GM13977 (cell line): ENCODE data around the gene MRPS15.

Experiments
- DNase-seq: peaks from one replicate; pipeline ENCODE4 v3.0.0; 2012; ENCODE audit warnings: low spot score
- in situ Hi-C: fragments of 300-500 bp; cut with MboI; formaldehyde crosslinking; loops from one replicate; pipeline ENCODE4 v1.12.0; 2022; ENCODE audit warnings: low sequenced_read_pairs, low pct_unique_long_range_greater_than_20kb, mixed read lengths, inconsistent platforms; ENCODE audit not compliant: unreplicated experiment
- TF ChIP-seq, protein P1 (sequence below): IDR thresholded peaks from 2 replicates; pipeline ENCODE4 v1.5.1; 2012; ENCODE audit warnings: mild to moderate bottlenecking, control low read depth; ENCODE audit not compliant: insufficient read depth; ENCODE audit errors: extremely low read depth, missing control alignments

The MRPS15 gene

DNA sequence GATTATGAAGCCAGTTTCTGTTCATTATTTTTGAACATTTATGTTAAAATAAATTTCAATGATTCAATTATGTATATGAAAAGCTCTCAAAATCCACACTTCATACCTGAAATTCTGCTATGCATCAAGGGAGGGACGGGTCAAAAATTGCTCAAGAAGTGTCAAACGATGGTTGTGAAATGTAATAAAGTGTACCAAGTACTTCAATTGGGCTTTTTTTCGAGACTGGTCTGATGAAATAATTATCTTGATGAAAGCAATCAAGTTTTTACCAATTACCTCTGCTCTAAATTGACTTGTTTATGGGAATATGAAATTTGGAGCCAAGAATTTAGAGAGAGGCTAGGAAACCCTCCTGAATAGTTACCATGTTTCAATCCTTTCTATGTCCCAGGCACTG, 21.8 kb downstream of the MRPS15 start:
- TF ChIP-seq, protein P1, sequence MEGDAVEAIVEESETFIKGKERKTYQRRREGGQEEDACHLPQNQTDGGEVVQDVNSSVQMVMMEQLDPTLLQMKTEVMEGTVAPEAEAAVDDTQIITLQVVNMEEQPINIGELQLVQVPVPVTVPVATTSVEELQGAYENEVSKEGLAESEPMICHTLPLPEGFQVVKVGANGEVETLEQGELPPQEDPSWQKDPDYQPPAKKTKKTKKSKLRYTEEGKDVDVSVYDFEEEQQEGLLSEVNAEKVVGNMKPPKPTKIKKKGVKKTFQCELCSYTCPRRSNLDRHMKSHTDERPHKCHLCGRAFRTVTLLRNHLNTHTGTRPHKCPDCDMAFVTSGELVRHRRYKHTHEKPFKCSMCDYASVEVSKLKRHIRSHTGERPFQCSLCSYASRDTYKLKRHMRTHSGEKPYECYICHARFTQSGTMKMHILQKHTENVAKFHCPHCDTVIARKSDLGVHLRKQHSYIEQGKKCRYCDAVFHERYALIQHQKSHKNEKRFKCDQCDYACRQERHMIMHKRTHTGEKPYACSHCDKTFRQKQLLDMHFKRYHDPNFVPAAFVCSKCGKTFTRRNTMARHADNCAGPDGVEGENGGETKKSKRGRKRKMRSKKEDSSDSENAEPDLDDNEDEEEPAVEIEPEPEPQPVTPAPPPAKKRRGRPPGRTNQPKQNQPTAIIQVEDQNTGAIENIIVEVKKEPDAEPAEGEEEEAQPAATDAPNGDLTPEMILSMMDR: no peak
- in situ Hi-C loops: no loop called here
- no peak for DNase-seq

DNA sequence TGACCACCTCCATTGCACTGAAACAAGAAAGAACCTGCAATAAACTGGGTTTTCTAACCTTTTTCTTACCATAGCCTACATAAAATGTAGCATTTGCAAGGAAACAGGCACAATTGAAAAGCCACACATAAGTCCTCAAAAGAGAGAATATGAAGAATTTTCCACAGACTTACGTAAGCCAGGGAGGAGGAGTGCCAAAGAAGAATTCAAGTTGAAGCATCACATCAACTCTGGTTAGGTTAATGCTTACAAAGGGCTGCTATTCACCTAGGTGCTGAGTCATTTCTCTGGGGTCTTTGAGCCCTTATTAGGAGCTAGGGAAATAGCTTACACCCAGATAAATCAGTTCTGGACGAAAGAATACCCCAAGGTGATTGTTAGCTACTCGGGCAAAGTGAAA, 23.5 kb downstream of the MRPS15 start:
- in situ Hi-C loops: no loop called here
- no peak for DNase-seq
- TF ChIP-seq, protein P1: no peak

DNA sequence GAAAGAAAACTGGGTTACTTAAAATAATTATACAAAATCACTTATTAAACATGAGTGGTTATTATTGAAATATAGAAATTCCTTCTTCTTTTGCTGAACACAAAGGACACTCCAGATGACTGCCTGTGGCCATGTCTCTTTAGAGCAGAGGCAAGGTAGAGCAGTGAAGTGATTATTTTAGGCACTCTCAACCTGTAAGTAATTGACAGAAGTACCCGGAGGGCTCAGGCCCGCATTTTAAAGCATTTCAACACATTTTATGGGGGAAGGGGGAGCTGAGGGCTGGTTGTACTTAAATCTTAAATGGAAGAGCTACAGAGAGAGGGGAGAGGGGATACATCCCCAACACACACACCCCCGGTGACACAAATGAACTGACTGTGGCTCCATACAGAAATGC, 24.1 kb downstream of the MRPS15 start:
- TF ChIP-seq, protein P1: no peak
- in situ Hi-C loops: no loop called here
- no peak for DNase-seq

DNA sequence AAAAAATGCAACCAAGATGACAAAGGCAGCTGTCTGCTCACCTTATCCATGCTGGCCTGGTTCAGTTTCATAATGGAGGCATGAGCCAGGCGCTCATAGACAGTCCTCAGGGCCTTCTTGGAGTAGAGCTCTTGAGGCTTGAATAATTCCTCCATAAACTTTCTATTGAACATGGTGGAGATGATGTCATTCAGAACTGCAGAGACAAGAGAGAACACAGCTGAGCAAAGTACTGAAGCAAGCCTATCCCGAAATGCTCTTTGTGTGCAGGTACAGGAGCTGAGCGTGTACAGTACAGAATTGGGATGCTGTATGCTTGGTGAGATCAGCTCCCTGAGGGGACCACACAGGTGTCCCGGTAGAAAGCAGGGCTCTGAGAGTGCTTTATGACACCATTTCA, 25.5 kb downstream of the MRPS15 start:
- TF ChIP-seq, protein P1: no peak
- in situ Hi-C loops: no loop called here
- no peak for DNase-seq

DNA sequence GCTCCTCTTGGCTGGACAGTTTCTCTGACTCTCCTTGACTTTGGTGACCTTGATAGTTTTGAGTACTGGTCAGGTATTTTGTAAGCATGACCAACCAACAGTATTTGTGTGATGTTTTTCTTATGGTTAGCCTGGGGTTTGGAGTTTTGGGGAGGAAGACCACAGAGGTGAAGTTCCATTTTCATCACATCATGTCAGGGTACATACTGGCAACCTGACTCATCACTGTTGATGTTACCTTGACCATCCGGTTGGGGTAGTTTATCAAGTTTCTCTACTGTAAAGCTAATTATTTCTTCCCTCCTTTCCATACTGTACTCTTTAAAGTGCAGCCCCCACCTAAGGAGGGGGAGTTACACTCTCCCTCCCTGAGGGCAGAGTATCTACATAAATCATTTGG, 27.4 kb downstream of the MRPS15 start:
- no peak for DNase-seq
- TF ChIP-seq, protein P1: no peak
- in situ Hi-C loops: no loop called here

DNA sequence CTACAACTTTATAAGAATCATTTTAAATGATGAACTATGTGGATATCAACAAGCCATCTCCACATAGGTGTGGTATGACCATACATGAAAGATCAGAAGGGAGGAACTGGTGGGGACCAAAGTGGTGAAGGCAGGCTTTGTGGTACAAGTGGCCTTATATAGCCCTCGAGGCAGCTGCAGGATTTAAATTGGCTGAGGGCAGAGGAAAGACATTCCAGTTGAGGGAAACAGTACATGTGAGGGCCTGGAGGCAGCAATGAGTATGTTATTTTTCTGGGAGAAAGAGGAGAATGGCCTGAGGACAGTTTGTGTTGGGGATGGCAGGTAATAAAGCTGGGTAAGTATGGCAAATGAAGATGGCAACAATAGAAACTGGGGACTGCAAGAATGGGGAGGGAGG, 31.1 kb downstream of the MRPS15 start:
- in situ Hi-C loops: no loop called here
- no peak for DNase-seq
- TF ChIP-seq, protein P1: no peak

DNA sequence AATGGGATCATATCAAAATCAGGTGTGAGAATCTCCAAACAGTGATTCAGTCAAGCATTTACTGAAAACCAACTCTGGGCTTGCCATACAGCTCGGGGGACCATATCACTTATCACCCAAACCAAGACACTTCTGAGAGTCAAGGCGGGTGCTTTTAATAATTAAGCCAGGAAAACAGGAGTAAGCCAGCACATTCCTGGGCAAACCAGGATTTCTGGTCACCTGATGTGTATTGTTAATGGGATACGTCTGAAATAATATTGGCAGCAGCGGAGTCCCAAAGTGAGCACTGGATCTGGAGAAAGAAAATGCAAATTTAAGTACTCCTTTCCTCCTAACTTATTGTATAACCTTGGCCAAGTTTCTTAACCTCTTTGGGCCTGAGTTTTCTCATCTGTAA, 31.6 kb downstream of the MRPS15 start:
- TF ChIP-seq, protein P1: no peak
- in situ Hi-C loops: no loop called here
- DNase-seq: no peak
